HG03460 (cell line): ENCODE results near the gene TXLNG.
A peak's percentile ranks its signal among the peaks of the same experiment; 100 is the strongest.
"Not testable (repeated sequence)": the region's sequence is repeated elsewhere in the genome, so short reads cannot be mapped to it uniquely, and the experiment has no call there.

Source experiments
- ATAC-seq: cut with Tn5 transposase; IDR thresholded peaks from one replicate; pipeline ENCODE4 v1.9.1; 2021; ENCODE audit not compliant: unreplicated experiment

The TXLNG gene

DNA sequence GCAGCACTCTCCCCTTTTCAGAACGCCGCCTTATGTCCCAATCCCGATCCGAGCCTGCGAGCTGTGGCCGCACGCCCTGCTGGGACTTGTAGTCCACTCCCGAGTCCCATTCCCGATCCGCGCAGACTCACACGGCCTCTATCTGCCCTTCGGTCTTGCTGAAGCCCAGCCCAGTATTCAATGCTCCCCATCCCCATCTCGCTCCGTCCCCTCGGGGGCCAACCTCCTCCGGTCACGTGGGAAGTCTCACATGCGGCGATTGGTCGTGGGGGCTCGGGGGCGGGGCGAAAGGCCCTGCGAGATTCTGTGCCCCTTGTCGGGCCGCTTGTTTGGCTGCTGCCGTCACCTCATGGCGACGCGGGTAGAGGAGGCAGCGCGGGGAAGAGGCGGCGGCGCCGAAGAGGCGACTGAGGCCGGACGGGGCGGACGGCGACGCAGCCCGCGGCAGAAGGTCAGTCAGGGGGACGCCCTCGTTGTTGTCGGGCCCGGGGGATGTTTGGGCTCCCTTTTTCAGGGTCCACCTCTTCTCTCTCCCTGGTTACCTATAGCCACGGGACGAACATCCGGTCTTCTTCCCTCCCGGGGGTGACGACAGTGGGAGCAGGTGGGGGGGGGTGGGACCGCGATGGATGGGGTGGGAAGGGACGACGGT lies at the start of gene TXLNG:
Gene TXLNG, plus strand, starts transcription at position 328 of the 652 bp plus-strand sequence. Its CDS starts 22 bp downstream, at position 350.
- peak; percentile 96 for ATAC-seq

DNA sequence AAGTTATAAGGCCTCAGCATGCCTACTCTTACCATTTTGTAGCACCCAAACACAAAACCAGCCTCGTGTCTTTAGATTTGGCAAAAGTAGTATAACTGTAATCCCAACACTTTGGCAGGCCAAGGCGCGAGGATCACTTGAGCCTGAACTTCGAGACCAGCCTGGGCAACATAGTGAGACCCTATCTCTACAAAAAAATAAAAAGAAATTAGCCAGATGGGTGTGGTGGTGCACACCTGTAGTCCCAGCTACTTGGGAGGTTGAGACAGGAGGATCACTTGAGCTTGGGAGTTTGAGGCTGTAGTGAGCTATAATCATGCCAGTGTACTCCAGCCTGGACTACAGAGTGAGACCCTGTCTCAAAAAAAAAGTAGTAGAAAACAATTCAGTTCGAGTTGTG lies 49.2 kb upstream of the TXLNG start:
- ATAC-seq, result no peak

DNA sequence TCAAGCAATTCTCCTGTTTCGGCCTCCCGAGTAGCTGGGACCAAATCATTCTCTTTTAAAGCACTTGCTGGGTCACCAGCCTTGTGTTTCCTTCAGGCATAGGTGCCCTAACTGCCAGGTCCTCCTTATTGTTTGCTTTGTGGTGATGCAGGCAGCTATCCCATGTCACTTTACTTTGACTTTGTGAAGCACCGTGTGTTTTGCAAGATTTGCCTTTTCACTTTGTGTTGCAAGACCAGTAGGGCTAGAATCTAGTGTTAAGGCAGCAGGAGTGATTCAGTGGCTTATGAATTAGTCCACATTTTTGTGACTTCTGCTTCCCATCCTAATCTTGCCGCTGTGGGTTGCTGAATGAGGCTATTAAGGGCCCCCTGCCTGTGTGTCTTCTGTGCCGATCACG lies 46.7 kb upstream of the TXLNG start:
- no peak for ATAC-seq

DNA sequence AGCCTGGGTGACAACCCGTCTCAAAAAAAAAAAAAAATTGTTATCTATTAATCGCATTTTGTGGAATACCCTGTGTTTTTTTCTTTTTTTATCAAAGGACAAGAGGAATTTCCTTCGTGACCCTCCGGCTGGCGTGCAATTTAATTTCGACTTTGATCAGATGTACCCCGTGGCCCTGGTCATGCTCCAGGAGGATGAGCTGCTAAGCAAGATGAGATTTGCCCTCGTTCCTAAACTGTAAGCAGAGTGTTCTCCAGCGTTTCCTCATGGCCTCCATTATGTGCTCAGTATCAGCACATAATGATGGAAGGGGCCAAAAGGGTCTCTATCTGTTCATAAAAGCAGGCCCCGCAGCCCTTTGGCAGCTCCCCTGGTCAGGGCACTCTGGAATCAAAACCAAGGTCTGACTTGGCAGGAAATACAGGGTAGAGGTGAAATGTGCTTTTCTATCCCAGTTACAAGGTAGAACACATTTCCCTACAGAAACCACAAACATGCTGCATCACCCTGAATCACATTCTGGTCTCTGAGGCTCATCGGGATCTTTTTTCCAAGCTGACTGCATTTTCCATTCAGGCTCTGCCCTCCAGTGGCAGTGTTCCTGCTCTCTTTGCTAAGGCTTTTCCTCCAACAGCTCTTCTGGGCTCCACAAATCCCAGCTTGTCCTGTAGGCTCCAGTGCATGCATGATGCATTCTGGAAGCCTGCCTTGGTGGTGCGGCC lies 42.5 kb upstream of the TXLNG start:
- ATAC-seq, result no peak

GRCh38 chrX:16745102-16745501 lies 41.2 kb upstream of the TXLNG start:
- no peak for ATAC-seq

DNA sequence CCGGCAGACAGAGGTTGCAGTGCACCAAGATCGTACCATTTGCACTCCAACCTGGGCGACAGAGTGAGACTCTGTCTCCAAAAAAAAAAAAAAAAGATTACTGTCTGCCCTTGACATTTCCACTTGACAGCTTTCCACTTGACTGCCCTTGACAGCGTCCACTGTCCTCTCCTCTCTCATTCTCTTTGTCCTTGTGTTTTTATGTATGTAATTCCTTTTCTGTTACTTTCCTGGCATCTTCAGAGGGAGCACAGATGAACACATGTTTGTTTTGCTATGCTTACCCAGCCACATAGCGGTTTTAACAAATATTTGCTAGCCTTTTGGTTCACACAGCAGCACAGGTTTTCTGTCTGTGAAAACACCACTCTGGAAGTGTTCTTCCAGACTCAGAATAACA lies 40.6 kb upstream of the TXLNG start:
- ATAC-seq, result no peak

DNA sequence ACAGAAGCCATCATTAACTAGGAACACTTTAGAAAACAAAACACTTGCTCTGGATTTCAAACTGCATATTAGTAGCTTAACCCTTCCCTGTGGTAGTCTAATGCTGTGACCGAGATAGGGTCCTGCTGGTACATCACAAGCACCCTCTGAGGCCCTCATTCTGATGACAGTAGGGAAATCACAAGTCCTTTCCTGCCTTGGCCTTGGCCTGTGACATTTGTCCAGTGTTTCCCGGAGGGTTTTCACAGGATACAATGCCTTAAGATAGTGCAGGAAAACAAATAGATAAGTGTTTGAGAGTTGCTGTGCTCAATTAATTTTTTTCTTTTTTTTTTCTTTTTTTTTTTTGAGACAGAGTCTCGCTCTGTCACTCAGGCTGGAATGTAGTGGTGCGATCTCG lies 37.8 kb upstream of the TXLNG start:
- no peak for ATAC-seq

DNA sequence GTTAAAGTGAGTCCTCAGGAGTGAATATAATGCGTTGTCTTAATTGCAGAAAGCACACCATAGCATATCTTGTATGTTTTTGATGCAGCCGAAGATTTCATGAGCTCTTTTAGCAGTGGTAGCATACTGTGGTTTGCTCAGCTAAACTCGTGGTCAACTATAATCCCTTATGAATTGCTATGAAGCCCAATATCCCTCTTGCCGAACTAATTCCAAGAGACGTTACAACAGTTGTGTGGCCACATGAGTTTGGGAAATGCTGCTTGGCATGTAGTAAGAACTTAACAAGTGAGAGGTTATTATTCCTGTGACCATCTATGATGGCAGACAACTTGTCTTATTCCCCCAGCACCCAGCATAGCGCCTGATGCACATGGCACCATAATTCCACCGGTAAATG lies 36.1 kb upstream of the TXLNG start:
- ATAC-seq, result no peak

GRCh38 chrX:16754019-16754418 lies 32.2 kb upstream of the TXLNG start:
- ATAC-seq, result no peak

DNA sequence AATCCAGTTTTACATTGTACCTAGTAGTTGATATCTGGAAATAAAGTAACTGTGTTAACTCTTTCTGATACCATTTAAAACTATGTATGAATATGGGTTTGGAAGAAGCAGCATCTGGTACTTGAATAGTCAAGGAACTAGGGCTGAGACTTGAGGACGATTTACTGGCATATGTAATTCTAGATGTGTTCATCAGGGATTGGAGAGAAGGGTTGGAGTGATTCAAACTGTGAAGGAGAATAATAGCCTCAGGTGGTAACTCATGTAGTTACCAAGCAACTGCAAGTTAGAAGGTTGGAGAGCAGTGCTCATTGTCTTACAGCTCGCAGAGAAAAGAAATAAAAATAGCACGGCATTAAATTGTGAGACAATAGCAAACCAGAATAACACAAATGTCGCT lies 29.5 kb upstream of the TXLNG start:
- no peak for ATAC-seq

DNA sequence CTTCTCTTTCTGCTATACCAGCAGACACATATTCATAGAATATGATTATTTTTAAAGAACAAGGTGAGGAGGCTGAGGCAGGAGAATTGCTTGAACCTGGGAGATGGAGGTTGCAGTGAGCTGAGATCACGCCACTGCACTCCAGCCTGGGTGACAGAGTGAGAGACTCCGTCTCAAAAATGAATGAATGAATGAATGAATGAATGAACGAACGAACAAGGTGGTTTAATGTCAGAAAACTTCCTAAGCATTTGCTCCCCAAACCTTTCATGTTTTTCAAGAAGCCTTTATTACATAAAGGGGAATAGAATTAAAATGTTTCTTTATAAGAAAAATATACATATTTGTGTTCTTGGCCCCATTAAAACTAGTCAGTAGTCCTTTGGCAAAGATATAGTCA lies 24.8 kb upstream of the TXLNG start:
- not testable (repeated sequence) for ATAC-seq

DNA sequence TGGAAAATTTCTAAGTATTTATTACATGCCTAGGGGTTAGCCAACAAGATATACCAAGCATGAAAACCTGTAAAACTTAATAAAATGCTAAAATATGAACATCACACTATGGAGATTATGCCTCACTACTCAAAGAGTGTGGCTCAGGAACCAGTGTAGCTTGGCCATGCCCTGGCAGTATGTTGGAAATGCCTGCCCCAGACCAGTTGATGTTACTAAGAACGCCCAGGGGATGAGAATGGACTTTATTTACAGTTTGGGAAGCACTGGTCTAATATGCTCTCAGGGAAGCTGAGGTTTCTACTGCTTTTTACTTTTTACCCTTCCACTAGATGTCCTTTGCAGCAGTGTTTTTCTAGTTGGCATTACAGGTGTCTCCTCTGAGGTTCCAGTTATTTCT lies 23.7 kb upstream of the TXLNG start:
- no peak for ATAC-seq

DNA sequence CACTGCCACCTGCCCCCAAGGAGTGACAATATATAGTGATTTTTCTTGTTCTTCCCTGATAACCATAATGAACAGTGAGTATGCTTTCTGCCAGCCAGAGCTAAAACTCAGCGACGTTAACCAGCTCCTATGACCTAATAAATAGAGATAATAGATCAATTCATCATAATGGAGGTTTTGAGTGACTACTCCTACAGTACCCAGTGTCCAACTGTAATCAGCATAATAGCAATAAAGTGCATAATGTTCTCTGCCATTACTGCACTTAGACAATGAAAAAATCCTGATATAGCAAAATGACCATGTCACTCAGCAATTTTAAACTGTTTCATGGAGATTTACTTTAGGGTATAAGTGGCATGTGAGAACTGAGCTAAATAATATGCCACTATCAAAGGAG lies 20.7 kb upstream of the TXLNG start:
- ATAC-seq, result no peak

- no peak for ATAC-seq
Observed at GRCh38 chrX:16770970-16771482, 15.2 kb upstream of the TXLNG start.

GRCh38 chrX:16771483-16772398 lies 14.5 kb upstream of the TXLNG start:
- no peak for ATAC-seq

GRCh38 chrX:16772460-16772859 lies 13.8 kb upstream of the TXLNG start:
- no peak for ATAC-seq

GRCh38 chrX:16774746-16775145 lies 11.5 kb upstream of the TXLNG start:
- no peak for ATAC-seq

- ATAC-seq, result no peak
Observed at GRCh38 chrX:16778545-16778944, 7.7 kb upstream of the TXLNG start.

GRCh38 chrX:16778993-16779392 lies 7.3 kb upstream of the TXLNG start:
- ATAC-seq, result no peak

GRCh38 chrX:16779815-16780214 lies 6.5 kb upstream of the TXLNG start:
- ATAC-seq, result not testable (repeated sequence)

DNA sequence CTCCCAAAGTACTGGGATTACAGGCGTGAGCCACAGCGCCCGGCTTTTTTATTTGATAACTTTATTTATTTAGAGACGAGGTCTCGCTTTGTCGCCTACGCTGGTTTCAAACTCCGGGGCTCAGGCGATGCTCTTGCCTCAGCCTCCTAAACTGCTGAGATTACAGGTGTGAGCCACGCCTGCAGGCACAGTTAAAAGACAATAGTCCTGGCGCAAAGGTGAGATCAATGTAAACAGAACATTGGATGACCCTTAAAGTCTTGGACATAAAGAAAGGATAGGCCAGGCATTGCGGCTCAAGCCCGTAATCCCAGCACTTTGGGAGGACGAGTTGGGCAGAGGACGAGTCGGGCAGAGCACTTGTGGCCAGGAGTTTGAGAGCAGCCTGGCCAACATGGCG lies 2.8 kb upstream of the TXLNG start:
- ATAC-seq, result no peak
